Heart right ventricle (tissue), 16 donors: ENCODE results near the gene B9D2. TPM values are rescaled to one million over a fixed set of nuclear protein-coding genes. Genes with fewer than 3 reads are reported as not detected.

Experiments
- ATAC-seq, 8 donors: fragments of 200-7000 bp; cut with Tn5 transposase; one replicate each; pipeline ENCODE4 v1.9.1; 2020; ENCODE audit warnings: mild to moderate bottlenecking in 8 of 8, moderate library complexity in 8 of 8, moderate number of reproducible peaks in 1 of 8
- DNase-seq, 2 donors: peaks; one replicate each; pipeline ENCODE4 v3.0.0-alpha.2; 2020
- H3K27ac ChIP-seq, 10 donors: fragments of 200-600 bp; sonication (generic) in 2 of 10; one replicate each; pipeline versions ENCODE4 v1.5.0 to v1.8.0; 2020 to 2022; ENCODE audit warnings: mild to moderate bottlenecking in 3 of 10
- H3K27me3 ChIP-seq, 7 donors: fragments of 200-600 bp; one replicate each; pipeline ENCODE4 v1.8.0; 2021 to 2022; ENCODE audit warnings: mild to moderate bottlenecking in 2 of 7
- H3K36me3 ChIP-seq, 9 donors: fragments of 200-600 bp; sonication (generic) in 1 of 9; one replicate each; pipeline versions ENCODE4 v1.5.0 to v1.8.0; 2020 to 2022; ENCODE audit warnings: mild to moderate bottlenecking in 2 of 9
- H3K4me1 ChIP-seq, 9 donors: fragments of 200-600 bp; sonication (generic) in 1 of 9; one replicate each; pipeline versions ENCODE4 v1.5.0 to v1.8.0; 2020 to 2022; ENCODE audit warnings: mild to moderate bottlenecking in 4 of 9
- H3K4me3 ChIP-seq, 10 donors: fragments of 200-600 bp; sonication (generic) in 2 of 10; one replicate each; pipeline versions ENCODE4 v1.5.0 to v1.8.0; 2020 to 2022; ENCODE audit warnings: mild to moderate bottlenecking in 7 of 10, moderate library complexity in 2 of 10
- H3K9me3 ChIP-seq, 11 donors: fragments of 200-600 bp in 10 of 11; sonication (generic) in 2 of 11; one replicate each; pipeline versions ENCODE4 v1.5.0 to v1.8.0; 2013 to 2022; ENCODE audit warnings: mild to moderate bottlenecking in 2 of 11, control low read depth in 1 of 11, moderate library complexity in 1 of 11
- CTCF ChIP-seq, 9 donors: fragments of 200-600 bp; sonication (generic) in 2 of 9; IDR thresholded peaks; one replicate each; pipeline versions ENCODE4 v1.5.0 to v1.8.0; 2021 to 2022; ENCODE audit warnings: antibody characterized with exemption in 9 of 9, mild to moderate bottlenecking in 5 of 9, moderate library complexity in 1 of 9
- WGBS, 2 donors: extraction: QIAGEN DNeasy Blood & Tissue Kit; methylation state at CpG; one replicate each; pipeline ENCODE4 v1.1.7; 2013; ENCODE audit warnings: inconsistent platforms in 1 of 2; 5-methylcytosine and 5-hydroxymethylcytosine counted together
- intact Hi-C, 10 donors: fragments of 100-400 bp; cut with DNase I; formaldehyde crosslinking; loops; one replicate each; pipeline versions ENCODE4 v1.11.1 to v1.14.2; 2022
- long read RNA-seq, 3 donors: library from polyadenylated mRNA; unstranded; transcript quantifications; one replicate each; pipeline ENCODE4 v2.0.0, GENCODE V29; 2020 to 2021
- polyA plus RNA-seq, 2 donors: library from polyadenylated mRNA; stranded (reverse); fragments of 200-250 nt; gene quantifications; one replicate each; pipeline ENCODE4 v1.2.3, GENCODE V29; 2013
- total RNA-seq, 10 donors: library from RNA; stranded (reverse); fragmentation: NEBNext Ultra II Directional in 3 of 10; extraction: Animal tissue kit (Norgen Biotek cat#: 25700) in 3 of 10; gene quantifications; one replicate each; pipeline versions ENCODE4 v1.2.1 to v1.2.4, GENCODE V29; 2021 to 2023
- donor health status: Arrhythmogenic right ventricular cardiomyopathy.
- donor health status: ischemic (EF 13 %, LVEDD 7.1; RV severe dilation, severe dysfunction).
- donor health status: healthy with polysubstance abuse.
- donor health status: DM: no; HTN: yes; CAD: no.
- donor health status: DM: no; HTN: no; CAD: no.
- donor health status: ischemic (EF 25% LVEDD 6.9; RV normal size, moderate dysfunction).
- donor health status: ischemic (EF 25% LVEDD 5.7; RV mildly dilated, moderate dysfunction).
- donor health status: healthy.
- donor health status: DM: yes; HTN: yes; CAD: no.
- donor health status: Ischemic cardiomyopathy.
- donor health status: ischemic (EF 35%, LVEDD 5.7; RV mildly dilated, moderate dysfunction).
- donor health status: nonischemic (EF 11% LVEDD 7.7; RV severe dilation, severe dysfunction).
- donor health status: DM: yes; HTN: yes; CAD: no.
- donor health status: PGD.
- donor health status: ischemic (EF 29% LVEDD 5.4; RV normal size, mild dysfunction).
- donor health status: nonischemic (EF 23%, LVEDD 6.1; RV moderate dilation, normal function).

The B9D2 gene
- total RNA-seq (1 to 10 TPM in 9 of 10 donors, under 1 TPM in 1; 1.00 to 5.8 (median 2.3) TPM), polyA plus RNA-seq (10 to 100 TPM in 1 of 2 donors, 1 to 10 TPM in 1; 2.5 to 12.6 TPM)
- long read RNA-seq, donor 1, partial matches to known transcripts, result 1 of 3 reads
- long read RNA-seq, donor 1, other reads (novel, unspliced or antisense), result 0 of 3 reads
- long read RNA-seq, donor 2, partial matches to known transcripts, result 2 of 3 reads
- long read RNA-seq, donor 2, other reads (novel, unspliced or antisense), result 0 of 3 reads
- long read RNA-seq, donor 3, result 0 reads

GRCh38 chr19:41363753-41364523 is at the start of gene B9D2:
Gene B9D2, minus strand, starts transcription at chr19:41364149. Its CDS starts 630 bp downstream, at chr19:41363519.
- H3K4me1 ChIP-seq, result peaks cover 2 to 59% (median 15%) of the 10 kb centered on the region in 9 donors

GRCh38 chr19:41412953-41413352 is 49.0 kb upstream of the B9D2 start:
- no peak for ATAC-seq
- Histone ChIP-seq H3K9me3 (no peaks in the 10 kb centered on the region), H3K4me3 (no peak overlapping the region), H3K4me1 (peaks cover 22 to 53% (median 44%) of the 10 kb centered on the region in 9 donors), H3K27me3 (no peaks in the 10 kb centered on the region), H3K27ac (peak overlapping the region in 4 of 10 donors; percentile 67 to 81 (median 78)), H3K36me3 (peaks cover 0 to 73% (median 27%) of the 10 kb centered on the region in 9 donors)
- 97 to 100% methylated on average over 5 of the region's 5 CpGs for WGBS, 2 donors
- no peak for DNase-seq
- intact Hi-C loops, result no loop called here
- no peak for TF ChIP-seq CTCF (IDR thresholded peaks at IDR 0.05)

More at GRCh38 chr19:41363753-41364523, at the start of gene B9D2:
- H3K4me3 ChIP-seq, result peak within 1 kb of the TSS; percentile 20 to 89 (median 71)
- TF ChIP-seq CTCF (IDR thresholded peaks at IDR 0.05), result no peak
- no peaks in the 10 kb centered on the region for H3K9me3 ChIP-seq
- peaks cover 0 to 6% (median 0%) of the 10 kb centered on the region in 9 donors for H3K36me3 ChIP-seq
- H3K27me3 ChIP-seq, result no peaks in the 10 kb centered on the region
- H3K27ac ChIP-seq, result peak within 1 kb of the TSS; percentile 75 to 99 (median 97)
- ATAC-seq (peak; percentile 96 to 98 (median 98)), DNase-seq (peak; percentile 96 to 99)
- intact Hi-C loops, result loop anchor here in 3 of 10 donors (1.0 to 5.0 kb wide), 5 partner anchors 31 to 102 kb away; partner anchors contain the start of genes BCKDHA (in 1 of the 3), EXOSC5 (in 1 of the 3) and HNRNPUL1 (in 1 of the 3)
- 0 to 1% methylated on average over 56 of the region's 56 CpGs for WGBS, 2 donors

DNA sequence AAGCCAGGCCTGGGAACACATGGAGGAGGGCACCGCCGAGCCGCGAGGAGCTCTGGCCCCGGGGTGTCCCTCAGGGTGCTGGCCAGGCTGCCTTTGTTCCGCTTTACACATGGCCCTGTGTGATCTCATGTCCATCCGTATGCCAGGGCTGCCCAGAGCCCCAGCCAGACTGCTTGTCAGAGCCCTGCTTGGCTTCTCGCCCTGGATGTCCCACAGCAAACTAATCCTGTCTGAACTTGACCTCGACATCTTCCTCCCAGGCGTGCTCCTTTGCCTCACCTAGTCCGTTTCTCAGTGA is 48.0 kb upstream of the B9D2 start:
- Histone ChIP-seq H3K27ac (peak overlapping the region in 9 of 10 donors; percentile 55 to 84 (median 77)), H3K36me3 (peaks cover 0 to 63% (median 27%) of the 10 kb centered on the region in 9 donors), H3K27me3 (no peaks in the 10 kb centered on the region), H3K9me3 (no peaks in the 10 kb centered on the region), H3K4me3 (no peak overlapping the region), H3K4me1 (peaks cover 22 to 63% (median 54%) of the 10 kb centered on the region in 9 donors)
- no peak for TF ChIP-seq CTCF (IDR thresholded peaks at IDR 0.05)
- intact Hi-C loops, result no loop called here
- WGBS, 2 donors, result 33 to 59% methylated on average over 11 of the region's 11 CpGs
- peak; percentile 57 to 88 (median 82) for ATAC-seq
- peak; percentile 64 to 80 for DNase-seq
